HG03521 (cell line): ENCODE results near the gene PRSS21.

ENCODE experiments used
- ATAC-seq: cut with Tn5 transposase; IDR thresholded peaks from one replicate; pipeline ENCODE4 v1.9.1; 2021; ENCODE audit warnings: mild to moderate bottlenecking, moderate library complexity; ENCODE audit not compliant: unreplicated experiment

Gene PRSS21

DNA sequence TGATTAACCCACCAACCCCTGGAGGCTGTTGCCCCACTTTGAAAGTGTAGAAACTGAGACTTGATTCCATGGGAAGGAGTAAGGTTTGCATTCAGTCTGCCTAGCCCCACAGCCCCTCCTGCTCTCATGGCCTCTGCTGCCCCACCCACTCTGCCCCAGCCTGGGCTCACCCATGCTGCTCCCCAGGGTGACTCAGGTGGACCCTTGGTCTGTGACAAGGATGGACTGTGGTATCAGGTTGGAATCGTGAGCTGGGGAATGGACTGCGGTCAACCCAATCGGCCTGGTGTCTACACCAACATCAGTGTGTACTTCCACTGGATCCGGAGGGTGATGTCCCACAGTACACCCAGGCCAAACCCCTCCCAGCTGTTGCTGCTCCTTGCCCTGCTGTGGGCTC, 12.3 kb upstream of the PRSS21 start:
- no peak for ATAC-seq

DNA sequence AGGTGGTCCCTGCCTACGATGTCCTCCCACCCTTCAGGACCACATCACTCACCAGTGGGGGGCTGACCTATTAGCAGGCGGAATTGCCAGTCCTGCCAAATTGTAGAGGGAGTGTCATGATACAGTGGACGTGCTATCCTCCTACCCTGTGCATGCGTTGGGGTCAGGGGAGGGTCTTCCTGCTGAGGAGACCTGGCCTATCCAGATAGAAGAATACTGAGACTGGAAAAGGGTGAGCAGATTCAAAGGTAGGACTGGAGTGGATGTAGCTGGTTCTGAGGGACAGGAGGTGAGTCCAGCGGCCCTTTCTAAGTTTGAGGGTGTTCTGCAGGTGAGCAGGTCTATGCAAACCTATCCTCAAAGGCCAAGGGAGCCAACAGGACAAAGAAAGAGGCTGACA, 10.8 kb upstream of the PRSS21 start:
- ATAC-seq, result no peak

DNA sequence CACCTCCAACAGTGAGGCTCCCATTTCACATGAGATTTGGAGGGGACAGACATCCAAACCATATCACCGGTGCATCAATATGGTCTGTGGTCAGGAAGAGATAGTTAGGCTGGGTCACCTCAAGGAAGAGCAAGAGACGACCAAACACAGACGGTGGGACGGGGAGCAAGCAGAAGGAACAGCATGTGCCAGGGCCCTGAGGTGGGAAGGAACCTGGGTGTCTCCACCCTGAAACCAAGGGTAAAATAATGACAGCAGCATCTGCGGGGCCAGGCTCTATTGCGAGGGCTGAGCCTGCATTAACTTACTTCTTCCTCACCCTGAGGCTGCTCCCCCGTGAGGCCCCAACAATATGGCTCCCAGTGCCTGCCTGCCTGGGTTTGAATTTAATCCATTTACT, 8.9 kb upstream of the PRSS21 start:
- ATAC-seq, result no peak

DNA sequence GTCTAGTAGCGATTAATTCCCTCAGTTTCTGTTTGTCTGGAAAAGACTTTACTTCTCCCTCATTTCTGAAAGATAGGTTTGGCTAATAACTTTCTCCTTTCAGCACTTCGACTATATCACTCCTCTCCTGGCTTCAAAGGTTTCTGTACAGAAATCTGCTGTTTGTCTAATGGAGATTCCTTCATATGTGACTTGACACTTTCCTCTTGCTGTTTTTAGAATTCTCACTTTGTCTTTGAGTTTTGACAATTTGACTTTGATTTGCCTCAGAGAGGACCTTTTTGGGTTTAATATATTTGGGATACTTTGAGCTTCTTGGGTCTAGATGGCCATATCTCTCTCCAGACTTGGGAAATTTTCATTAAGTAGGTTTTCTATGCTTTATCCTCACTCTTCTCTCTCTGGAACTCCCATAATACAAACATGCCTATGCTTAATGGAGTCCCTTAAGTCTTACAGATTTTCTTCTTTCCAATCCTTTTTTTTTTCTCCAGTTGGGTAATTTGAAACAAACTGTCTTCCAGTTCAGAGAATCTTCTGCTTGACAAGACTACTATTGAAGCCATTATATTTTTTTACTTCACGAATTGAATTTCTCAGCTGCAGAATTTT, 7.8 kb upstream of the PRSS21 start:
- ATAC-seq, result no peak

DNA sequence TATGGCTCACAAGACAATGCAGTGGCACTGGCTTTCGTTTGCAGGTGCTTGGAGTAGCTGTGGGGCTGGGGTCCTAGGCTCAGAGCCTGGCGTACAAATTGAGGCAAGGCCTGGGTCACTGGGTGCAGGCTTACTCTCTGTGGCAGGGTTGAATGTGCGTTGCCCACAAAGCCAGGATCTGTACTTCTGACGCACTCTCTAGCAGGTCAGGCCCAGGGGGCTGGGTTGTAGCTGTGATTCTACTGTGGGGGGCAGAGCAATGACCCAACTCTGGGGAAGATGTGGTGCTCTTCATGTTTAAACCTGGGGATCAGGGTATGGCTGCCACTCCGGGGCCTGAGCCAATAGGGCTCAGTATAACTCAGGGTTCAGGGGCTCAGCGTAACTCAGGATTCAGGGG, 6.4 kb upstream of the PRSS21 start:
- no peak for ATAC-seq

DNA sequence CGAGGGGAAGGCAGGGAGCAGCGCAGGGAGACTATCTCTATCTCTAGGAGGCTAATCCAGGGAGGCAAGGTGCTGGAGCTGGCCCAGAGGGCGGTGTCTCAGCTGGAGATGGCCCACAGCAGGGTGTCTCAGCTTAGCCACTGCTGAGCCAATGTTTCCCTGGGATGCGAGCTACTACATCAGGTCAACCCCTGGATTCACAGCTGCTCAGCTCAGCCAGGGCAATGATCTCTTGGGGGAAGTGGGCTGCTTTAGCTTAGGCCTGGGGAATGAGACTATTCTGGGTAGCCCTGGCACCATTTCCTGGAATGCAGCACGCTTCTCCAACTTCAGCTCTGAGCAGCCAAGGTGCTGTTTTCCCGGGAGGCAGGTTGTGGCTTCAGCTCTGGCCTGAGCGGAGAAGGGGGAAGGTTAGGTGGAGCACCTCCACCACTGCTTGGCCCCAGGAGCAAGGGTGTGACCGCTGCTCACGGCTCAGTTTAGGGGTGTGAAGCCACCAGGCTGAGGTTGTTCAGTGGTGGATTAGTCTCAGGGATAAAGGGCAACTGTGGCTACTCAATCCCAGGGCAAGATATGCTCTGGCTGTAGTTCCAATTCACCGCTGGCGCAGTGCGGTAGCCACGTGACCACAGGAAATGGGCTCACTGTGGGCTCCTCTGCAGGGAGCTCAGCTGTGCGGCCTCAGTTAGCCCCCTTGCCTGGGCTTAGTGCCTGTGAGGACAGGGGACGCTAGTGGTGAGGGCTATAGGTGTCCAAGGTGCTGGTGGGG, 5.2 kb upstream of the PRSS21 start:
- ATAC-seq, result no peak

DNA sequence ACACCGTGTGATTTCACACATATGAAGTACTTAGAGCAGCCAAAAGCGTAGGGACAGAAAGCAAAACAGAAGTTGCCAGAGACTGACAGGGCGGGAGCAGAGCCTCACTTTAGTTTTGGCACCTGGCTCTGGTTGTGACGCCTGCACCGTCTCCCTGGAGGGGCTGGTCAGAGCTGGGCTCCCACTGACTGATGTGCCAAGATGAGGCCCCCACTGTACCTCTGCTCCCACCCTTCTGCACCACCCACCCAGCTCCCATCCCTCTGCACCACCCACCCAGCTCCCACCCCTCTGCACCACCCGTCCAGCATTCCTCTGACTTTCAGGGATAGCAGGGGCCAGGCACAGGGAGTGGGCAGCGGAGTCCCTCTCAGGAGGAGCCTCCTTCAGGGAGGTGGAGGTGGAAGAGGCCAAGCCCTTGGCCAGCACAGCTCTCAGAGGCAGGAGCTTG, 3.2 kb upstream of the PRSS21 start:
- ATAC-seq, result no peak

DNA sequence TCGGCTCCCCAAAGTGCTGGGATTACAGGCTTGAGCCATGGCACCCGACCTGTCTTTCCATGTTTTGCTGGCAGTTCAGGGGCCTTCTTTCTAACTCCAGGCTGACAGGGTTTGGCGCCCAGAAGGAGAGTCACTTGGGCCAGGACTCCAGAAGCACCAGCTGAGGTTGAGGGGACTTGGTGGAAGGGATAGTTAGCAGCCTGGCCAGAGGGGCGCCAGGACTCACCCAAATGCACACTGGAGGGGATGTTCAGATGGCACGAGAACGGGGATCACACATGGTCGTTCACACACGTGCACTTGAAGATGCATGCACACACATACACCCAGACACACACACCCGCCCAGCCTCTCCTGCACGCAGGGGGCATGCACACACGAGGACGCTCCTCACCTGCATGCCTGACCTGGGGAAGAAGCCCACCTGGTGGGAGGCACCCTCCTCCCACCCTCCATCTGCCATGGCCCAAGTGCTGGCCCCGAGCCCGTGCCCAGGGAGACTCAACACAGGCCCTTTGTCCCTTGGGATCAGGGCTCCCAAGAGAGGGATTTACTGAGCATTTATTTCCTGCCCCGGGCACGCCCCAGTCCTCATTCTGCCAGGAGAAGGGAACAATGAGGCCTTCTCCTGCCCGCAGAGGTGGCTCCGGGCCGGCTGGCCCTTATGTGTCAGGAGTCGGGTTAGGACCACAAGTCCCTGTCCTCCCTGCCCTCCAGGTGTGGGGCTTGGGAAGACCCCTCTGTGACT, 2.3 kb upstream of the PRSS21 start:
- ATAC-seq, result no peak

DNA sequence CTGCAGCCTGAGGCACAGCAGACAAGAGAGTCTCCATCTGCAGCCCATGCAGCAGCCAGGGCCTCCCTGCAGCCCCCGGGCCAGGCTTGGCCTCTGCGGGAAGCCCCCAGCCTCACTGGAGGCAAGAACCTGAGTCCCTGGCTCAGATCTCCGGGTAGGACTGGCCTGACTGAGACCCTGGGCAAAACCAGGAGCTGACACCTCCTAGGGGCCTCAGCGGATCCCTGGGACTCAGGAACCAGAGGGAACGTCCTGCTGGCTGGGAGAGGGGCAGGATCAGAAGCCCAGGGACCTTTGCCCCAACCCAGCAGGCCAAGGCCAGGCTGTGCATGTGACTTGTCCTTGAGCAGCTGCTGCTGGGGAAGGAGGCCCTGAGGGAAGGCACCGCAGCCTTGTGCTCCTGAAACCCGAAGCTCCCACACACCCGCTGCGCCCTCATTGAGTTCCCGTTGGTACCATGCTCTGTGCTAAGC, 1.7 kb upstream of the PRSS21 start:
- no peak for ATAC-seq

DNA sequence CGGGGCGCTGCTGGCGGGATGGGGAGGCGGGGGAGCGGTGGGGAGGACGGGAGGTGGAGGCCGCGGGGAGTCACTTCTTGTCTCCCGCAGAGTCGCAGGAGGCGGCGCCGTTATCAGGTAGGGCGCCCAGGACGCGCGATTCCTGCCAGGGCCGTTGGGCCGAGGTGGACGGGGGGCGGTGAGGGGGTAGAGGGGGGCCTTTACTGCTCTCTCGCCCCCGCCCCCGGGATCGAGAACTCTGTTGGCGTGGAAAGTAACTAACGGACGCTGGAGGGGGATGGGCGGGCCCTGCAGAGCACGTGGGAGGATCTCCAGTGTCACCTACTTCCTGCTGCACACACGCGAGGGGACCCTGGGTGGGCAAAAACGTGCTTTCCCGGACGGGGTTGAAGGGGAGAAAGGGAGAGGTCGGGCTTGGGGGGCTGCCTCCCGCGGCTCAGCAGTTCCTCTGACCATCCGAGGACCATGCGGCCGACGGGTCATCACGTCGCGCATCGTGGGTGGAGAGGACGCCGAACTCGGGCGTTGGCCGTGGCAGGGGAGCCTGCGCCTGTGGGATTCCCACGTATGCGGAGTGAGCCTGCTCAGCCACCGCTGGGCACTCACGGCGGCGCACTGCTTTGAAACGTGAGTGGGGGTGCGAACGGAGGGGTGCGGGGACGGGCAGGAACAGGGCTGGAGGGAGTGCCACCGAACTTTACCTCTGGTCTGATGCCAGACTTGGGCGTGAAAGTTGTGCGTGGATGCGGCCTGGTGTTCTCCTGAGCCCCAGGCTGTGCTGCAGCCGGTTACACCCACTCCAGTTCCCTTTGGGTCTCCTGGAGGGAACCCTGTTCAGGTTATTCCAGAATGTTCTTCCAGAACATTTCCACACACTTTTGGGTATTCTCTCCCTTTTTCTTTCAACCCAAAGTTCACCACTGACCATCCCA, 569 bp downstream of the PRSS21 start:
- no peak for ATAC-seq

DNA sequence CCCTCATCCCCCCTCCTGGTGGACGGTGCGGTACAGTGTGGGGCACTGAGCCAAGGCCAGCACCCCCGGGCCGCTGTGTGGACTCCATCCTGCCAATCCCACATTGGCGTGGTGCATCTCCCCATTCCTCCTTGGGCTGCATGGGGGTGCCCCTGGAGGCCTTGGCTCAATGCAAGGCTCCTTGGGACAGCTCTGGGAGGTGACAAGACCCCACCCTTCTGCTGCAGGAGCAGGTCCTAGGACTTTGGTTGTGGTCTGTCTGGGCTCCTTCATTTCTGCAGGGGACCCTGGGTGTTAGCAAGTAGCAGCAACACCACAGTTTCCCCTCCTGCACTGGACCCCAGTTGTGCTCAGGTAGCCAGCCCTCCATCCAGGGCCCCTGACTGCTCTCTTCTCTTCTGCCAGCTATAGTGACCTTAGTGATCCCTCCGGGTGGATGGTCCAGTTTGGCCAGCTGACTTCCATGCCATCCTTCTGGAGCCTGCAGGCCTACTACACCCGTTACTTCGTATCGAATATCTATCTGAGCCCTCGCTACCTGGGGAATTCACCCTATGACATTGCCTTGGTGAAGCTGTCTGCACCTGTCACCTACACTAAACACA, 1.3 kb downstream of the PRSS21 start:
- ATAC-seq, result no peak

DNA sequence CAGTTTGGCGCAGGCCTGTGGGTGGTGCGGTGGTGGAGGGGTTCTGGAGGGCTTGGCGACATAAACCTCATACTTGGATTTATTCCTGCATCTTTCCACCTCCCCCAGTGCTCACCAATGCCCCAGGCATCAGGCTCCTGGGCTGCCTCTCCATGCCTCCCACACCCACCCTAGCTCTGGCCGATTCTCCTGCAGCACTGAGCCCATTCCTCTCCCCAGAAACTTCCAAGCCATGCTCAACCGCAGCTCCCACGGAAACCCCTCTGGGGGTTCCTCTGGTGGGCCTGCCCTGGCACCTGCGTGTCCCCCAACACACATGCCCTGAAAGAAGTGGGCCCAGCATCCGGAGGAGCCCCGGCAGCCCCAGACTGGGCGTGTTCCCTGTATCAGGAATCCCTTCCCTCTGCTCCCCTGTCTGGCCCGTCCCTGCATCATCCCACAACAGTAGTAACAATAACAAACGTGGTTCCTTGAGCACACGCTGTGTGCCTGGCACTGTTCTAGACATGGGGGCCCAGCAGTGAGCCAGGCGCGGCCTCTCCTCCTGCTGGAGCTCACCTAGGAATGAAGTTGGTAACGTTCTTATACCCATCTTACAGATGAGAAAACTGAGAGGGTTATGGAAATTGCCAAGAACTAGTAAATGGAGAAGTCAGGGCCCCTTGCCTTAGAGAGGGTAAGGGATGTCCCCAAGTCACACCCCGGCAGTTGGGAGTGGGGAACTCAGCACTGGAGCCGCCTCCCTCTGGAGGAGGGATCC, 2.3 kb downstream of the PRSS21 start:
- ATAC-seq, result no peak

DNA sequence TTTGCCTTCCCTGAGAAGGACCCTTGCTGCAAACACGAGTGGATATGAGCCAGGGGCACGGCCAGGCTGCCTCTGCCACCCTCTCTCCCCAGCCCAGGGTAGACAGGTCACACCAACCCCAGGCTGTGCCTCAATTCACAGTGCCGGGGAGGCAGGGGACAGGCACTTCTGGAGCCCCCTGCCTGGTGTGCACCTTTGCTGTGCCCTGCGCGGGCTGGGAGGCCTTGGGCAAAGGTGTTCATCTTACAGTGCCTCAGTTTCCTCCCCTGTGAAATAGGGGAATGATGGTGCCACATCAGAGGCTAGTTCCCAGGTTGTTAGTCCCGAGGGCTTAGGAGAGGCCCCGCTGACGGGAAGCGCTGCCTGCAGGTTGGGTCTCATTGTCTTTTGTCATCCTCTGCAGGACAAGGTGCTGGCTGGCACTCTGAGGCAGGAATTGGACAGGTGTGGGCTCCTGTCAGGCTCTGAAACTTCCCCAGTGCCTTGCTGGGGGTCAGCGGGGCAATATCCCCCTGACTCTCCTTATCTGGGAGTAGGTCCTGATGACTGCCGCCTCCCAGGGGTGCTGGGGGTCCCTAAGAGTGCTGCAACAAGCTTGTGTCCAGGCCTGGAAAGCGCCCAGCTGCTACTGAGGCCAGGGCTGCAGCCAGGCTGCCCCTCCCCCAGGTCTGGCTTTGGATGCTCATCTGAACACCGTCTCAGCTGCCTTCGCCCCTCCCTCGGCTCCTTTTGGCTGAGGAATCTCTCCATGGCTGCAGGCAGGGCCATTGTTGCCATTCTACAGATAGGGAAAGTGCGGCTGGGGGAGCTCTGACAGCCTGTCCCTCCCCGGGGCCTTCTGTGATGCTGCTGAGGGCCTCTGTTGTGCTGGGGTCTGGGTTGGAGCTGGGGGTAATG, 3.1 kb downstream of the PRSS21 start:
- ATAC-seq, result no peak

DNA sequence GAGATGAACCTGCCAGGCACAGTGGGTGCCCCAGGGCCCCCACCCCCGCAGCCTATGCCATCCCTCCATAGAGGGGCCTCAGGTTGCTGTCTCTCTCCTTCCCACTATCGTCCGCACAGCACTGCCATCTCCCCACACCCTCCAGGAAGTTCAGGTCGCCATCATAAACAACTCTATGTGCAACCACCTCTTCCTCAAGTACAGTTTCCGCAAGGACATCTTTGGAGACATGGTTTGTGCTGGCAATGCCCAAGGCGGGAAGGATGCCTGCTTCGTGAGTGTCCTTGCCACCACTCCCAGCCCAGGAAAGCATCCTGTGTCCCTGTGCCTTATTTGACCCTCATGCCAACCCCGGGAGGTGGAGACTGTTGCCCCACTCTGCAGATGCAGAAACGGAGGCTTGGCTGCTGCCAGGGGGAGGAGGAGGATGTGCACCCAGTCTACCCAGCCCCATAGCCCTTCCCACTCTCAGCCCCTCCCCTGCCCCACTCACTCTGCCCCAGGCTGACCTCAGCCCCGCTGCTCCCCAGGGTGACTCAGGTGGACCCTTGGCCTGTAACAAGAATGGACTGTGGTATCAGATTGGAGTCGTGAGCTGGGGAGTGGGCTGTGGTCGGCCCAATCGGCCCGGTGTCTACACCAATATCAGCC, 3.9 kb downstream of the PRSS21 start:
- ATAC-seq, result no peak

DNA sequence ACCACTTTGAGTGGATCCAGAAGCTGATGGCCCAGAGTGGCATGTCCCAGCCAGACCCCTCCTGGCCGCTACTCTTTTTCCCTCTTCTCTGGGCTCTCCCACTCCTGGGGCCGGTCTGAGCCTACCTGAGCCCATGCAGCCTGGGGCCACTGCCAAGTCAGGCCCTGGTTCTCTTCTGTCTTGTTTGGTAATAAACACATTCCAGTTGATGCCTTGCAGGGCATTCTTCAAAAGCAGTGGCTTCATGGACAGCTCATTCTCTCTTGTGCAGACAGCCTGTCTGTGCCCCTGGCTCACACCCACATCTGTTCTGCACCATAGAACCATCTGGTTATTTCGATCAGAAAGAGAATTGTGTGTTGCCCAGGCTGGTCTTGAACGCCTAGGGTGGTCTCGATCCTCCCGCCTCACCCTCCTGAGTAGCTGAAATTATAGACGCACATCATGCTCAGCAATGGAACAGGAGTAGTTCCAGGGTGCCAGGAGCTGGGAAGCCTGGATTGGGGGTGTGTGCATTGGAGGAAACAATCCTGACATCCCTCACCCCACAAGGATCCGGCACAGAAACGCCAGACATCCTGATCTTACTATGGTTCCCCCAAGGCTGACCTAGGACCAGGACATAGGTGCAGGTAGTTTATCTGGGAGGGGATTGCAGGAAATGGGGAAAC, 4.6 kb downstream of the PRSS21 start:
- no peak for ATAC-seq

DNA sequence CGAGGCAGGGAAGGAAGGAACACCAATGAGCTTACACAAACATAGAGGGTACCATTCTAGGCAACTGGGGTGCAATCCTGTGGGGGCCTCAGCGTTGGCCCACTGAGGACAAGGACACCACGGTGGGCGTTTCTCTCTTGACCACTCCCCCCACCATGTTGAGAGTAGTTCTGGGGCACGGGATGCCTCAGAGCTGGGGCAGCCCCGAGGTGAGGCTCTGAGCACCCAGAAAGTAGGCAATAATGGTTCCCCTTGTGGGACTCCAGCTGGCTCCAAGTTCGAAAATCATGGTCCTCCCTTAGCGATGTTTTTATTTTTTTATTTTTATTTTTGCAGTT, 5.1 kb downstream of the PRSS21 start:
- ATAC-seq, result no peak

DNA sequence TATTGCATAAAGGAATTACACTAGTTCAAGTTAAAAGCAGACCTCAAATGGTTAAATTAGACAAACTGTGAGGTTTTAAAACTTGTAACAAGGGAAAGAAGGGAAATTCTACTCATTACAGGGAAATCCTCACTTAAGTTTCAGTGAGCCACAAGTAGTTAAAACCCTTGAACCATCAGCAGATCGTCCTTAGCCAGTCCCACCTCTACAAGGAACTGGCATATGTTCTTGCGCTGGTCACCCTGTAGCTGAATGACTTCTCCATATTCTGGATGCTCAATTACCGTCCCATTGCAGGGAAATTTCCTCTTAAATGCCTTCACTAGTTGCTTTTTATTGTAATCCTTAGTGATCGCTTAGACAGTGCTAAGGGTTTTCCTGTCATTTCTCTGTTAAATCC, 5.5 kb downstream of the PRSS21 start:
- ATAC-seq, result no peak

DNA sequence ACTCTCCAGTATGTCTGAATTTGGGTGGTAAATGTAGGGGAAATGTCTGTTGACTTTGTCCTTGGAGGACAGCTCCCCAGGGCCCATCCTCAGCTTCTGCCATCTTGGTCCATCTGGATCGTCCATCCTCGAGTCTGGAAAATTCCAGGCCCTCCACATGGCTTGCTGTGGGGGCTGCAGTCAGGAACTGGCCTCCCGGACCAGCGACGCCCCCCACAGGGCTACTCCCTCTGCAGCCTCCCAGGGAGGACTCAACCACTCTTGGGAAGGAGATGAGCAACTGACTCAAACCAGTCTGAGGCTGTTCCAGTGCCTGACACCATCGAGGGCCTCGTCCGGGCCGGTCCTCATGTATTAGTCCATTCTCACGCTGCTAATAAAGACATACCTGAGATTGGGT, 7.6 kb downstream of the PRSS21 start:
- no peak for ATAC-seq
